GM10248 (cell line): ENCODE results near the gene KHDC1L.
"Not testable (repeated sequence)": the region's sequence is repeated elsewhere in the genome, so short reads cannot be mapped to it uniquely, and the experiment has no call there.

Source experiments
- CTCF ChIA-PET: fragments of 300-600 bp; sonication (Branson Sonifier 250); formaldehyde crosslinking; extraction: SDS; loops from one replicate; lab custom pipeline; 2021; ENCODE audit warnings: antibody characterized with exemption; lab: Yijun Ruan, JAX
- POLR2A ChIA-PET: fragments of 350-650 bp; sonication (Branson Sonifier 250); formaldehyde crosslinking; extraction: SDS; loops from one replicate; lab custom pipeline; 2020; ENCODE audit warnings: antibody characterized with exemption; lab: Yijun Ruan, JAX
- DNase-seq: peaks from one replicate; pipeline ENCODE4 v3.0.0; 2012; ENCODE audit errors: extremely low spot score
- CTCF ChIP-seq: IDR thresholded peaks from 2 replicates; pipeline ENCODE4 v1.5.1; 2012; ENCODE audit warnings: mild to moderate bottlenecking, low read depth; ENCODE audit errors: extremely low read depth, missing control alignments, control extremely low read depth

Gene KHDC1L

GRCh38 chr6:73207221-73207837 lies 18.0 kb downstream of the KHDC1L start:
- DNase-seq: no peak
- CTCF ChIA-PET: no interaction called here
- POLR2A ChIA-PET: no interaction called here
- TF ChIP-seq CTCF: no peak

GRCh38 chr6:73204252-73204651 lies 21.0 kb downstream of the KHDC1L start:
- ChIA-PET CTCF (no interaction called here), POLR2A (no interaction called here)
- no peak for TF ChIP-seq CTCF
- no peak for DNase-seq

GRCh38 chr6:73203098-73203497 lies 22.2 kb downstream of the KHDC1L start:
- no peak for TF ChIP-seq CTCF
- ChIA-PET POLR2A (no interaction called here), CTCF (no interaction called here)
- no peak for DNase-seq

GRCh38 chr6:73200735-73201134 lies 24.6 kb downstream of the KHDC1L start:
- no peak for TF ChIP-seq CTCF
- ChIA-PET CTCF (interaction anchor here (1.1 kb wide), 1 partner anchor 11 kb away, joined by 3 read pairs; no protein-coding TSS in a partner anchor), POLR2A (no interaction called here)
- no peak for DNase-seq

GRCh38 chr6:73200247-73200646 lies 25.0 kb downstream of the KHDC1L start:
- TF ChIP-seq CTCF: no peak
- no peak for DNase-seq
- ChIA-PET CTCF (interaction anchor here (1.1 kb wide), 1 partner anchor 11 kb away, joined by 3 read pairs; no protein-coding TSS in a partner anchor), POLR2A (no interaction called here)

- DNase-seq: no peak
- CTCF ChIA-PET: interaction anchor here (0.8 kb wide), 1 partner anchor 10 kb away, joined by 3 read pairs; no protein-coding TSS in a partner anchor
- TF ChIP-seq CTCF: no peak
- POLR2A ChIA-PET: no interaction called here
Observed at GRCh38 chr6:73194744-73195143, 30.6 kb downstream of the KHDC1L start.

GRCh38 chr6:73193302-73193701 lies 32.0 kb downstream of the KHDC1L start:
- CTCF ChIA-PET, POLR2A ChIA-PET, DNase-seq: not testable (repeated sequence)
